Left ventricle myocardium inferior (tissue), 1 donor: ENCODE data around the gene OR9I1. TPM values are rescaled to one million over a fixed set of nuclear protein-coding genes. Genes with fewer than 3 reads are reported as not detected.

Experiments
- DNase-seq: peaks from one replicate; pipeline ENCODE4 v3.0.0-alpha.2; 2020
- H3K27ac ChIP-seq: fragments of 200-600 bp; replicated peaks from 2 replicates; pipeline ENCODE4 v1.8.0; 2021
- H3K27me3 ChIP-seq: fragments of 200-600 bp; 2 replicates; pipeline ENCODE4 v1.8.0; 2021; ENCODE audit warnings: low read depth
- H3K36me3 ChIP-seq: fragments of 200-600 bp; 2 replicates; pipeline ENCODE4 v1.8.0; 2021
- H3K4me1 ChIP-seq: fragments of 200-600 bp; 2 replicates; pipeline ENCODE4 v1.8.0; 2021
- H3K4me3 ChIP-seq: fragments of 200-600 bp; 2 replicates; pipeline ENCODE4 v1.8.0; 2021; ENCODE audit warnings: mild to moderate bottlenecking, moderate library complexity
- H3K9me3 ChIP-seq: fragments of 200-600 bp; replicated peaks from 2 replicates; pipeline ENCODE4 v1.8.0; 2021
- CTCF ChIP-seq: fragments of 200-600 bp; IDR thresholded peaks from 2 replicates; pipeline ENCODE4 v1.8.0; 2021; ENCODE audit warnings: antibody characterized with exemption, mild to moderate bottlenecking, borderline replicate concordance
- intact Hi-C: fragments of 100-400 bp; cut with micrococcal nuclease; formaldehyde crosslinking; loops from one replicate; pipeline ENCODE4 v1.11.0; 2022
- total RNA-seq: library from RNA; stranded (reverse); fragmentation: NEBNext Ultra II Directional; extraction: Animal tissue kit (Norgen Biotek cat#: 25700); gene quantifications from one replicate; pipeline ENCODE4 v1.2.1, GENCODE V29; 2021
- donor health status: DM: no; HTN: yes; CAD: no; lungs with severe emphysema.

The OR9I1 gene
- total RNA-seq, 1 donor from 2014 or later = not detected

DNA sequence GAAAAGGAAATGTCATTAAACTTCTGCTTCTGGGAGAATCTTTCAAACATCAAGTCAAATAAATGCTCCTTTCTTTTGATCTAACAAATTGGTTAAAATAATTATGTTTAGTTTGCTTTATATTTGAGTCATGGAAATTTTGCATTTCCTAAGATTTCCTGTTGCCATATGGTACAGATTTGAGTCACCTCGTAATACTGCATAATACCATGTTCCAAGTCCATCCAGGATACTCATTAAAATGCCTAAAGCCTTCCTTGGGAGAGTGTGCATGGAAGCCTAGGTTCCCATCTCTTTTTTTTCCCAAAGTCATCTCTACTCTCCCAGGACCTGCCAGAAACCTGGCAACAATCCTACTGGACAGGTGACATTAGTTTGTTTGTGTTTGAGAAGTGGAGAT, 4.2 kb downstream of the OR9I1 start:
- intact Hi-C loops = no loop called here
- no peaks in the 10 kb centered on the region for H3K9me3 ChIP-seq

DNA sequence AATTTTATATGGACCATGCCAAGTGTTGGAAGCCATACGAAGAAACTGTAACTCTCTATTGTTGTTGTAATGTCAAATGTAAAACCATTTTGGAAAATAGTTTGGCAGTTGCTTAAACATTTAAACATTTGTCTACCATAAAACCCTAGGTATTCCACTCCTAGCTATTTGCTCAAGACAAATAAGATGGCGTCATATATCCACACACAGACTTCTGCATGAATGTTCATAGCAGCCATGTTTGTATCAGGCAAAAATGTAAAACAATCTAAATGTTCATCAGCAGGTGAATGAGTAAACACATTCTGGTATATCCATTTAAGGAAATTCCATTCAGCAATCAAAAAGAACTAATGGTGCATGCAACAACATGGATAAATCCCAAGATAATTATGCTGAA, 27.9 kb downstream of the OR9I1 start:
- H3K27ac ChIP-seq = no peak overlapping the region
- H3K4me1 ChIP-seq = no peaks in the 10 kb centered on the region
- no peaks in the 10 kb centered on the region for H3K36me3 ChIP-seq
- no peak overlapping the region for H3K4me3 ChIP-seq
- H3K9me3 ChIP-seq = peaks cover 31% of the 10 kb centered on the region
- intact Hi-C loops = no loop called here
- TF ChIP-seq CTCF = no peak
- DNase-seq = no peak
- H3K27me3 ChIP-seq = no peaks in the 10 kb centered on the region

More for the DNA sequence above, 4.2 kb downstream of the OR9I1 start:
- Histone ChIP-seq H3K36me3 (no peaks in the 10 kb centered on the region), H3K27ac (no peak overlapping the region), H3K4me1 (no peaks in the 10 kb centered on the region), H3K27me3 (no peaks in the 10 kb centered on the region), H3K4me3 (no peak overlapping the region)
- no peak for TF ChIP-seq CTCF
- no peak for DNase-seq

GRCh38 chr11:58086528-58086927, 38.8 kb downstream of the OR9I1 start:
- intact Hi-C loops = no loop called here
- no peak for DNase-seq
- Histone ChIP-seq H3K4me1 (no peaks in the 10 kb centered on the region), H3K9me3 (peaks cover 20% of the 10 kb centered on the region), H3K27me3 (no peaks in the 10 kb centered on the region), H3K27ac (no peak overlapping the region), H3K4me3 (no peak overlapping the region), H3K36me3 (no peaks in the 10 kb centered on the region)
- TF ChIP-seq CTCF = no peak

- H3K27me3 ChIP-seq = no peaks in the 10 kb centered on the region
- H3K9me3 ChIP-seq = peaks cover 13% of the 10 kb centered on the region
- no peak overlapping the region for H3K4me3 ChIP-seq
- no peak for DNase-seq
- H3K27ac ChIP-seq = no peak overlapping the region
- no peaks in the 10 kb centered on the region for H3K4me1 ChIP-seq
- no peaks in the 10 kb centered on the region for H3K36me3 ChIP-seq
- TF ChIP-seq CTCF = no peak
- intact Hi-C loops = no loop called here
Measured at GRCh38 chr11:58075781-58076180, 49.5 kb downstream of the OR9I1 start.

- no peak for TF ChIP-seq CTCF
- DNase-seq = no peak
- Histone ChIP-seq H3K9me3 (peaks cover 13% of the 10 kb centered on the region), H3K27me3 (no peaks in the 10 kb centered on the region), H3K36me3 (no peaks in the 10 kb centered on the region), H3K4me1 (no peaks in the 10 kb centered on the region), H3K4me3 (no peak overlapping the region), H3K27ac (no peak overlapping the region)
- intact Hi-C loops = no loop called here
Measured at GRCh38 chr11:58070585-58070984, 54.7 kb downstream of the OR9I1 start.

DNA sequence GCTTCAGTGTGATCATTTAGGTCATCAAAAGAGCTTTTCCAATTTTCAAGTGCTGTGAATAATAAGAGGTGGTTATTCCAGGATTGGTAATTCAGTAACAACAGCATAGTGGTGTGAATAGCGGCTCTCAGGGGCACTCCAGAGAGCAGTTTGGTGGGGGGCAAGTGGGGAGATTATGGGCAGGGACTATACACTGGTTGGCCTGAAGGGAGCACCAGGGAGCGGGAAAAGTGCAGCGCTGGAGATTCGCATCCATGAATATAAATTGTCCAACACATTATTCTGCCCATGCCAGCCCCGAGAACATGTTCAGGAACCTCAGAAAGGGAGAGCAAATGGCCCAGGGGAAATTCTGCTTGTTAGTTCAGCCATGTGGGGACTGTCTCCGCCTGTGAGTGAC, 56.7 kb downstream of the OR9I1 start:
- intact Hi-C loops = no loop called here
- no peak for TF ChIP-seq CTCF
- no peaks in the 10 kb centered on the region for H3K4me1 ChIP-seq
- no peak overlapping the region for H3K4me3 ChIP-seq
- H3K36me3 ChIP-seq = no peaks in the 10 kb centered on the region
- no peaks in the 10 kb centered on the region for H3K27me3 ChIP-seq
- DNase-seq = no peak
- no peaks in the 10 kb centered on the region for H3K9me3 ChIP-seq
- H3K27ac ChIP-seq = no peak overlapping the region
